BE2C (cell line): Measurements from ENCODE around the gene LHPP.
"Not testable (repeated sequence)": the region's sequence is repeated elsewhere in the genome, so short reads cannot be mapped to it uniquely, and the experiment has no call there.

ENCODE experiments used
- DNase-seq: peaks from one replicate; pipeline ENCODE4 v3.0.0-alpha.2; 2020
- H3K27me3 ChIP-seq: fragments of 250-450 bp; sonication (Bioruptor Pico); 2 replicates; pipeline ENCODE4 v1.5.1; 2020; ENCODE audit warnings: mild to moderate bottlenecking
- H3K36me3 ChIP-seq: fragments of 250-450 bp; sonication (Bioruptor Pico); 2 replicates; pipeline ENCODE4 v1.5.1; 2020; ENCODE audit warnings: mild to moderate bottlenecking
- H3K4me1 ChIP-seq: fragments of 250-450 bp; sonication (Bioruptor Pico); 2 replicates; pipeline ENCODE4 v1.5.1; 2020
- H3K4me3 ChIP-seq: 2 replicates; pipeline ENCODE4 v1.5.1; 2011; ENCODE audit warnings: low read depth, low read length
- H3K9me3 ChIP-seq: fragments of 250-450 bp; sonication (Bioruptor Pico); 2 replicates; pipeline ENCODE4 v1.5.1; 2020
- TF ChIP-seq, protein P1 (sequence below): IDR thresholded peaks from 2 replicates; pipeline ENCODE4 v1.5.1; 2012; ENCODE audit warnings: mild to moderate bottlenecking, low read depth, low read length

The LHPP gene

DNA sequence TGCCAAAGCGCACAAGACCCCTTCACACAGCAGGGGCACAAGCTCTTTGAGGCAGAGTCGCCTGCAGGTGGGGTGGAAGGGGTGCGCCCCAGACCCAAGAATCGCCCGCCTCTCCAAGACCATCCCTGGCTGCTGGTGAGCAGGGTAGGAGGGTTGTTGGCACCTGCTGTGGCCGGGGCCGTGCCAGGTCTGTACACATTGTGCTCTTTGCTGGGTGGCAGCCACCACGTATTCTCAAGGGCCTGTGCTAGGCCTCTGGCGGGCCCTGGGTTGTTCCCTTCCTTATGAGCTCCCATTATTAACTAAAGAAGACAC, 84.4 kb downstream of the LHPP start:
- TF ChIP-seq, protein P1, sequence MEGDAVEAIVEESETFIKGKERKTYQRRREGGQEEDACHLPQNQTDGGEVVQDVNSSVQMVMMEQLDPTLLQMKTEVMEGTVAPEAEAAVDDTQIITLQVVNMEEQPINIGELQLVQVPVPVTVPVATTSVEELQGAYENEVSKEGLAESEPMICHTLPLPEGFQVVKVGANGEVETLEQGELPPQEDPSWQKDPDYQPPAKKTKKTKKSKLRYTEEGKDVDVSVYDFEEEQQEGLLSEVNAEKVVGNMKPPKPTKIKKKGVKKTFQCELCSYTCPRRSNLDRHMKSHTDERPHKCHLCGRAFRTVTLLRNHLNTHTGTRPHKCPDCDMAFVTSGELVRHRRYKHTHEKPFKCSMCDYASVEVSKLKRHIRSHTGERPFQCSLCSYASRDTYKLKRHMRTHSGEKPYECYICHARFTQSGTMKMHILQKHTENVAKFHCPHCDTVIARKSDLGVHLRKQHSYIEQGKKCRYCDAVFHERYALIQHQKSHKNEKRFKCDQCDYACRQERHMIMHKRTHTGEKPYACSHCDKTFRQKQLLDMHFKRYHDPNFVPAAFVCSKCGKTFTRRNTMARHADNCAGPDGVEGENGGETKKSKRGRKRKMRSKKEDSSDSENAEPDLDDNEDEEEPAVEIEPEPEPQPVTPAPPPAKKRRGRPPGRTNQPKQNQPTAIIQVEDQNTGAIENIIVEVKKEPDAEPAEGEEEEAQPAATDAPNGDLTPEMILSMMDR: no peak
- DNase-seq: no peak
- no peaks in the 10 kb centered on the region for H3K36me3 ChIP-seq
- no peaks in the 10 kb centered on the region for H3K27me3 ChIP-seq
- H3K9me3 ChIP-seq: no peaks in the 10 kb centered on the region
- H3K4me3 ChIP-seq: no peak overlapping the region
- H3K4me1 ChIP-seq: no peaks in the 10 kb centered on the region

DNA sequence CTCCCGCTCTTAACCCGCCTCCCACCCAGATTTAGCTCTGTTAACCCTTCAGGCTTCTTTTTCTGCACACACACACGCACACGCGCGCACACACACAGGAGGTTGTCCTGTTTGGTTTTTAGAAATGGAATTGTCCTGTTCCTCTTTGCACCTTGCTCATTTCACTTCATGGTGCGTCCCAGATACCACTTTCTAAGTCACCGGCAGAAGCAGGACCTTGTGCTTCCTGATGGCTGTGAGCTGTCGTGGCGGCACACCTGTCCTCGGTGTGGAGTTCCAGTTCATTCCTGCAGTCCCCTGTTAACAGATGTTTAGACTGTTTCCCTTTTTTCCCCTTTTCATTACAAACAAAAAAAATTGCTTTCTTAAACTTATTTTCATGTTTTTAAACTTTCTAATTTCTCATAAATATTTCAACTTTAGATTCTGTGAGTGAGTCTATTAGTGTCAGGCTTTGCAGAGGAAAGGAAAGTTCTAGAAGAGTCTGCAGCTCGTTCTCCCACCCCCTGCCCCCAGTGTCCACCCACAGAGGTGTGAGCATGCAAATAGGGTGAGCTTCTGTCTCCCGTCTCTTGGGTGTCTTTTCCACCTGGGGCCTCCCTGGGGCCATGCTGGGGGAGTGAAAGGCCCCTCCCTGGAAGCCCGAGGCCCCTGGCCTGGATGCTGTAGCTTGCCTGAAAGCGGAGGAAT, 85.5 kb downstream of the LHPP start:
- DNase-seq: no peak
- no peaks in the 10 kb centered on the region for H3K4me1 ChIP-seq
- no peaks in the 10 kb centered on the region for H3K9me3 ChIP-seq
- TF ChIP-seq, protein P1: no peak
- no peaks in the 10 kb centered on the region for H3K36me3 ChIP-seq
- H3K4me3 ChIP-seq: no peak overlapping the region
- no peaks in the 10 kb centered on the region for H3K27me3 ChIP-seq

DNA sequence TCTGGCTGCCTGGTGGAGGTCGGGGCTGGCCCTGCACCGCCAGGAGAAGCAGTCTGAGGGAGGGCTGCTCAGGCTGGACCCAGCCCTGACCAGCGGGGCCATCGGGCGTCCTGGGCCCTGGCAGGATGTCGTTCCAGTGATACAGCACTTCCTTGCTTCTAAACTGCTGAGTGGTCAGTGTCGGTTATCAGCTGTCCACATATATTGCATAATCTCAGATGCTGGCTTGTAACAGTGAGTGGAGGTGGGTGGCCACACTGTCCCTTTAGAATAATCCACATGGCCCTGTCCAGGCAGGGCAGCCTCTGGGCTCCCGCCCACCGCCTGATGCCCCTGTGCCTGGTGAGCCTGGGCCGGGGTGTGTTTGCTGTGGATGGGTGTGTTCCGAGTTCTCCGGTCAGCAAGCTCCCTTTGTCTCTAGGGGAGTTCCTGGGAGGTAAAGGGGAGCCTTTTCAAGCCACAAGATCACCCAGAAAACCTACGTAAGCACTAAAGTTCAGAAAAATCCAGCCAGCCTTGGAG, 86.1 kb downstream of the LHPP start:
- no peaks in the 10 kb centered on the region for H3K9me3 ChIP-seq
- TF ChIP-seq, protein P1: no peak
- H3K27me3 ChIP-seq: no peaks in the 10 kb centered on the region
- H3K36me3 ChIP-seq: no peaks in the 10 kb centered on the region
- no peak overlapping the region for H3K4me3 ChIP-seq
- no peaks in the 10 kb centered on the region for H3K4me1 ChIP-seq
- no peak for DNase-seq

DNA sequence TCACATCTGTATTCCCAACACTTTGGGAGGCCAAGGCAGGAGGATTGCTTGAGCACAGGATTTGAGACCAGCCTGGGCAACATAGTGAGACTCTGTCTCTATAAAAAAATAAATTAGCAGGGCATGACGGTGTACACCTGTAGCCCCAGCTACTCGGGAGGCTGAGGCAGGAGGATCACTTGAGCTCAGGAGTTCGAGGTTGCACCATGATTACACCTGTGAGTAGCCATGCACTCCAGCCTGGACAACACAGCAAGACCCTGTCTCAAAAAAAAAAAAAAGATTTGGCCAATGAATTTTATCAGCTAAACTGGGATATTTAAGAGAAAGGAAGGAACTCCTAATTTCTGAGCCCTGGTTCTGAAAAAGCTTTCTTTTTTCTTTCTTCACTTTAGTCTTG, 87.5 kb downstream of the LHPP start:
- not testable (repeated sequence) for H3K9me3 ChIP-seq, H3K4me1 ChIP-seq, H3K4me3 ChIP-seq, H3K36me3 ChIP-seq, H3K27me3 ChIP-seq, DNase-seq

DNA sequence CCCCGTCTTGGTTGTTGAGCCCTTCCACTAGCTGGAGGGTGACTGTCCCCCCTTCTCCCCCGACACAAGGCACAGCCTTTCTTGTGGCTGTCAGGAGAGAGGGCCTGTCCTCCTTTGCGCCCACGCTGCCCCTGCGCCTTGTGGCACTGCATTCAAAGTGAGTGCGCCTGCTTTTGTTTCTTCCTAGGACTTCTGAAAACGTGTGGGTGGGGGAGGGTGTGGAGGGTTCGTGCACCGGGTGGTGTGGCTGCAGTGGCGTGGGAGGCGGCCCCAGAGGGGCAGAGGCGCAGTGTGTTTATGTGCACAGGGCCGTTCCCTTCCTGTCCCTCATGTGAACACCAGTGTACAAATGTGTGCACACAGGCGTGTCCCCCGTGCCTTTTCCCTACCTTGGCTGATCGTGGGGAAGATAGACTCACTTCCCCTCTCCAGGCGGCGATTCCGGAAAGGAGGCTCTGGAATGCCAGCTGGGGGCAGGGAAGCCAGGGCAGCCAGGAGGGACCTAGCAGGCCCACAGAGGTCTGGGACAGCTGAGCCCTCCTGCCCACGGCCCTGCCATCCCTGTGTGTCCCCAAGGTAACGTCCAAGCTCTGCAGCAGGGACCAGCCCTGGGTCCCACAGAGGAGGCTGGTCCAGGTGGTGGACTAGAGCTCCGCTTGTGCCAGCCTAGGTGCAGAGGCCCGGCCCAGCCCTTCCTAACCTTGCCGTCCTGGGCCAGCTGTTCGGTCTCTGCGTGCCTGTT, 88.8 kb downstream of the LHPP start:
- Histone ChIP-seq H3K4me3 (no peak overlapping the region), H3K4me1 (no peaks in the 10 kb centered on the region), H3K36me3 (no peaks in the 10 kb centered on the region), H3K9me3 (no peaks in the 10 kb centered on the region), H3K27me3 (no peaks in the 10 kb centered on the region)
- TF ChIP-seq, protein P1: no peak
- no peak for DNase-seq

DNA sequence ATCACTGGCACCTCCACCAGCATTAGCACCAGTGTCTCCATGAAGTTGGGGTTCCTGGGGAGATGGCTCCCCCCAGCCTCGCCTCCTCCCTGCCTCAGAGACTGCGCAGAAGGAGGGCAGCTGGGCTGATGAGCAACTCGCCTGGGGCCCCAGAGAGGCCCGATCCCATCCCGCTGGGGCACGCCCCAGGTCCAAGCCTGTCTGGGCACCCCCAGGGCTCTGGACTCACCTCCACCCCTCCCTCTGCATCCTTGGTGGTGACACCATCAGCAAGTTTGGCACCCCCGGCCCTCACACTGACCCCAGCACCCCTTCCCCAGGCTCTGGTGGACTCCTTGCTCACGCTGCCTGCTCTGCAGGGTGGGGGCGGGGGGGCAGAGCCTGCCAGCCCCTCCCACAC, 89.5 kb downstream of the LHPP start:
- no peaks in the 10 kb centered on the region for H3K36me3 ChIP-seq
- H3K27me3 ChIP-seq: no peaks in the 10 kb centered on the region
- no peaks in the 10 kb centered on the region for H3K4me1 ChIP-seq
- TF ChIP-seq, protein P1: no peak
- H3K4me3 ChIP-seq: no peak overlapping the region
- DNase-seq: no peak
- H3K9me3 ChIP-seq: no peaks in the 10 kb centered on the region
